HTERT RPE-1 (cell line): ENCODE results near the gene FER.
"Not testable (repeated sequence)": the region's sequence is repeated elsewhere in the genome, so short reads cannot be mapped to it uniquely, and the experiment has no call there.

Experiments used
- in situ Hi-C: fragments of 300-500 bp; cut with MboI; formaldehyde crosslinking; loops from 4 replicates; pipeline ENCODE4 v1.14.3; 2020; ENCODE audit warnings: low sequenced_read_pairs

Gene FER

GRCh38 chr5:108747111-108747773 lies 455 bp upstream of the FER start:
- in situ Hi-C loops = no loop called here

GRCh38 chr5:108748401-108749127 lies 867 bp downstream of the FER start:
- in situ Hi-C loops = no loop called here

DNA sequence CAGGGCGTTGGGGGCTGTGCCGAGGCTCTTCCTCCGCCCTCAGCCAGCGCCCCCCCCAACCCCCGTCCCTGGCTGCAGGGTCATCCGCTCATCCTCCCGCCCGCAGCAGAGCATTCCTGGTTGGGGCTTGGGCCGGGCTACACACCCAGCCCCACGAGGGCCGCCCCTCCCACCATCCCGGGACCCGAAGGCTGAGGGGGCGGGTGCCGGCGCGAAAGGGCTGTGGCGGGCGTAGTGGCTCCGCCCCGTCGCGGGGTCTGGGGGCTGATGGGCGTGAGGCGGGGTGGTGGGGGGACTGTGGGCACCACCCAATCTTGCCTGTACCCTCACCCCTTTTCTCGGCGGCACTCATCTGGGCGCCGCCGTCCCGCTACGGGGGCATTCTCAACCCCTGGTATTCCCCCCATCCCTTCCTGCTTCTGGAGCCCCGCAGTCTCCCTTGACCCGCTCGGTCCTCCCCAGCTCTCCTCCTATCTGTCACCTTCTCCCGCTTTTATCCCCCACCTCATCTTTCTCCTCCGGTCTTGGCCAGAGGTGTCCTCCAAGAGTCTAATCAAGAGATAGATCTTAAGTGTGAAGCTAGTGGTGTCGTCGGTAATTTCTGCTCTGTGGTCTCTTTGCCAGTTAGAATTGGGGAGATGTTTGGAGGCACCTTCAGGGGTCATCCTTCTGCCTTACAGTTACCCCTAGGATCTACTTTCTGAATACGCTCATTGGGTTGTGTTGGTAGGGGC lies 1.6 kb downstream of the FER start:
- in situ Hi-C loops = no loop called here

- in situ Hi-C loops = no loop called here
These were observed 5.6 kb downstream of the FER start for GRCh38 chr5:108753331-108753730.

DNA sequence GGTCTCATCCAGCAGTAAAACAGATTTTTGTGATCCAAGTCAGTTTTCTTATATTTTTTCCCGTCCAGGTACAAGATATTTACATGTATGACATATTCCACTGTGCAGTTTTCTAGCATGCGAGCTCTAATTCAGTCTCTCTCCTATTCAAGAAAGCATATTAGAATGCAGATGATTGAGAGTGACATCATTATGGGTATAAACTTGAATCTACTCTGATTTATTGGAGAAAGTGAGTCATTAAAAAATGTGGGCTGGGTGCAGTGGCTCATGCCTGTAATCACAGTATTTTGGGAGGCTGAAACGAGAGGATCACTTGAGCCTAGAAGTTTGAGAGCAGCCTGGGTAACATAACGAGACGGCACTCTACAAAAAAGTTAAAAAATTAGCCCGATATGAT lies 6.2 kb downstream of the FER start:
- in situ Hi-C loops = no loop called here

DNA sequence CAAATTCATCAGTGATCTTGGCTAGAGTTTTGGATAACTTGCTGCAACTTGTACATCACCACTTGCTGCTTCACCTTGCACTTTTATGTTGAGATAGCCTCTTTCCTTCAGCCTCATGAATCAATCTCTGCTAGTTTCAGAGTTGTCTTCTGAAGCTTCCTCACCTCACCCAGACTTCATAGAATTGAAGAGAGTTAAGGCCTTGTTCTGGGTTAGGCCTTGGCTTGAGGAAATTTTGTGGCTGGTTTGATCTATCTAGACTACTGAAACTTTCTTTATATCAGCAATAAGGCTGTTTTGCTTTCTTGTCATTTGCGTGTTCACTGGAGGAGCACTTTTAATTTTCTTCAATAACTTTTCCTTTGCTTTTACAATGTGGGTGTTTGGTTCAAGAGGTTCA lies 12.8 kb downstream of the FER start:
- in situ Hi-C loops = no loop called here

- in situ Hi-C loops = no loop called here
These were observed 15.0 kb downstream of the FER start for GRCh38 chr5:108762660-108763059.

- in situ Hi-C loops = no loop called here
These were observed 15.7 kb downstream of the FER start for GRCh38 chr5:108763222-108763916.

DNA sequence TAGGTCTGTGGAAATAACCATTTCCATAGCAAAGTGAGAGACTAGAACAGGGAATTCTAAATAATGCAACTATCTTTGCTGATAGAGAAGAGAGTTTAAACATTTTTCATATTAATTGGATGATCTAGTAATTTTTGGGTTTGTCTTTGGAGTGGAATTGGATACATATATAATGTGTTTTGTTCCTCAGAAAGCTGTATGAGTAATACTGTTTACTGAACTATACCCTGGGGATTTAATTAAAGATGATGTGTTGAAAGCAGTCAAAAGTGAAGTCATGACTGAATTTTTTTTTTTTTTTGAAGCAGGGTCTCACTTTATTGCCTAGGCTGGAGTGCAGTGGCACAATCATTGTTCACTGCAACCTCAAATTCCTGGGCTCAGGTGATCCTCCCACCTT lies 17.9 kb downstream of the FER start:
- in situ Hi-C loops = no loop called here

DNA sequence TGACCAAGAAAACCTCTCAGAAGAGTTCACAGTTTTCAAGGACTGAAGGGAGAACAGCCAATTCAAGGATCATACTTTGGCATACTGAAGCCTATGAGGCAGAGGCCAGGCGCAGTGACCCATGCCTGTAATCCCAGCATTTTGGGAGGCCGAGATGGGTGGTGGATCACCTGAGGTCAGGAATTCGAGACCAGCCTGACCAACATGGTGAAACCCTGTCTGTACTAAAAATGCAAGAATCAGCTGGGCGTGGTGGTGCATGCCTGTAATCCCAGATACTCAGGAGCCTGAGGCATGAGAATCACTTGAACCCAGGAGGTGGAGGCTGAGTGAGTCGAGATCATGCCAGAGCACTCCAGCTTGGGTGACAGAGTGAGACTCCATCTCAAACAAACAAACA lies 19.2 kb downstream of the FER start:
- in situ Hi-C loops = not testable (repeated sequence)

DNA sequence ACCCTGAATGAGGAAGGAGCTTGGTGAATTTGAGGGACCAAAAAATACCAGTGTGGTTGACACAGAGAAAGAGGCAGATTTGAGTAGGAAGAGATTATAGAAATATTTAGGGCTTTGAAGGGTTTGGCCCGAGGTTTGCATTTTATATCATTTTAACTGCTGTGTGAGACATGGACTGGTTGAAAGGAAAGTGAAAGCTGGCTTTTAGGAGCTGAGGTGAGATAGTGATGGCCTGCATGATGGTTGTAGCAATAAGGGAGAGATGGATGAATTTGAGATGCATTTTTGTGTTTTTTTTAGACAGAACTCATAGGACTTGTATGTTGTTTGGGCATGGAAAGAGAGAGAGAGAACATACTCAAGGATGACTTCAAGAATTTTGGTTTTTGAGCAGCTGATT lies 21.7 kb downstream of the FER start:
- in situ Hi-C loops = no loop called here

DNA sequence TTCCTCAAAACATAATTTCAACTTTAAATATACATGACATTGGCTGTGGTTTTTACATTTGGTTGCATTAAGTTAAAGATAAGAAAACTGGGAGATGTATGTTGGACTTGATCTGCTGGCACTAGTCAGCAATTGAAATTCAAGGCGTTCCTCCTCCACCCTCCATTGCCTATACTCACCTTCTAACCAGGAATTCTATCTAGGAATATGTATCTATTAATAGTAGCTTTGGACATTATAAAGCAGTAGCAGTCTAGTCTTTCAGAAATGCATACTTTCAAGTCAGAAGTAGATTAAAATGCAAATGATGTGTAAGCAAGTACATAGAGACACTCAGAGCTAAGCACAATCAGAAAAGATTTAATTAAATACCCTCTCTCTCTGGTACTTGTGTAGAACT lies 24.9 kb downstream of the FER start:
- in situ Hi-C loops = no loop called here

DNA sequence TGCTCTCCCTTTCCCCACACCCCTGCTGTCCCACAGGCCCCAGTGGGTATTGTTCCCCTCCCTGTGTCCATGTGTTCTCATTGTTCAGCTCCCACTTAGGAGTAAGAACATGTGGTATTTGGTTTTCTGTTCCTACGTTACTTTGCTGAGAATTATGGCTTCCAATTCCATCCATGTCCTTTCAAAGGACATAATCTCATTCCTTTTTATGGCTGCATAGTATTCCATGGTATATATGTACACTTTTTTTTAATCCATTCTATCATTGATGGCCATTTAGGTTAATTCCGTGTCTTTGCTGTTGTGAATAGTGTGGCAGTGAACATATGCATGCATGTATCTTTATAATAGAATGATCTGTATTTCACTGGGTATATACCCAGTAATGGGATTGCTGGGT lies 25.6 kb downstream of the FER start:
- in situ Hi-C loops = no loop called here

- in situ Hi-C loops = not testable (repeated sequence)
These were observed 26.4 kb downstream of the FER start for GRCh38 chr5:108774079-108774478.

DNA sequence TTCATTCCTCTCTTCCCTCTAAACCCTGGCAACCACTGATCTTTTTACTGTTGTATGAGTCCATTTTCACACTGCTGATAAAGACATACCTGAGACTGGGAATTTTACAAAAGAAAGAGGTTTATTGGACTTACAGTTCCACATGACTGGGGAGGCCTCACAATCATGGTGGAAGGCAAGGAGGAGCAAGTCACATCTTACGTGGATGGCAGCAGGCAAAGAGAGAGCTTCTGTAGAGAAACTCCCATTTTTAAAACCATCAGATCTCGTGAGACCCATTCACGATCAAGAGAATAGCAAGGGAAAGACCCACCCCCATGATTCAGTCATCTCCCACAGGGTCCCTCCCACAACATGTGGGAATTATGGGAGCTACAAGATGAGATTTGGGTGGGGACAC lies 29.9 kb downstream of the FER start:
- in situ Hi-C loops = not testable (repeated sequence)

DNA sequence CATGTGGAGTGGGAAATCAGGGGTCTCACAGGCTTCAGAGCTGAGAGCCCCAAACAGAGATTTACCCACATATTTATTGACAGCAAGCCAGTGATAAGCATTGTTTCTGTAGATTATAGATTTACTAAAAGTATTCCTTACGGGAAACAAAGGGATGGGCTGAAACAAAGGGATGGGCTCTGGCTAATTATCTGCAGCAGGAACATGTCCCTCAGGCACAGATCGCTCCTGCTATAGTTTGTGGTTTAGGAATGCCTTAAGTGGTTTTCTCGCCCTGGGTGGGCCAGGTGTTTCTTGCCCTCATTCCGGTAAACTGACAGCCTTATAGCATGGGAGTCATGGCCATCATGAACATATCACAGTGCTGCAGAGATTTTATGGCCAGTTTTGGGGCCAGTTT lies 36.9 kb downstream of the FER start:
- in situ Hi-C loops = not testable (repeated sequence)

DNA sequence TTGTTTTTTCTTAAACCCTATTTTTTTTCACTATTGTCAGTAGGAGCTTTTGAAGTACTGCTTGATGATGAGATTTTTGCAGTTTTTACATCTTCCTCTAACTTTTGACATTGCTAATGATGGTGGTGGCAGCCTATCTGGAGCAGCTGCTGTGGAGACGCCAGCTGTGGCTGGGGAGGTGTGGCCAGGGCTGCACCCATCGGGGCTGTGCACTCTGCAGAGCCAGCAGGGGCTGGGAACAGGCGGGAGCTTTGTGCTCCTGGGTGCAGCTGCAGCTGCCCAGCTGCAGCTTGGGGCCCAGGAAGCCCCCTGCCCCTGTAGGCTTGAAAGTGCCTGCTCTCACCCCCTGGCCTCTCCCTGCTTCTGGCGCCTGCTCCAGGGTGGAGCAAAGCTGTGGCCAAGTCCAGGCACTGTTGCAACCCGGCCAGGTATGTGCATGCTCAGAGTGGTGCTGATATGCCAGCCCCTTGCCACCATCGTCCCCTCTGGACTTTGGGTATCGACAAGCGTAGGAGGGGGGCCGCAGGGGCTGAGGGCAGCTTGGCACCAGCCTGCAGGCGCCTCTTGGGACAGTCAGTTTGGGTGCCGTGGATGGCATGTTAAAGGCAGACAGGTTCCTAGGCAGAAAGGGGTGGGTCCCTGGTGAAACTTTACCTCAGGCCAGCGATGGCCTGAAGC lies 39.2 kb downstream of the FER start:
- in situ Hi-C loops = no loop called here

DNA sequence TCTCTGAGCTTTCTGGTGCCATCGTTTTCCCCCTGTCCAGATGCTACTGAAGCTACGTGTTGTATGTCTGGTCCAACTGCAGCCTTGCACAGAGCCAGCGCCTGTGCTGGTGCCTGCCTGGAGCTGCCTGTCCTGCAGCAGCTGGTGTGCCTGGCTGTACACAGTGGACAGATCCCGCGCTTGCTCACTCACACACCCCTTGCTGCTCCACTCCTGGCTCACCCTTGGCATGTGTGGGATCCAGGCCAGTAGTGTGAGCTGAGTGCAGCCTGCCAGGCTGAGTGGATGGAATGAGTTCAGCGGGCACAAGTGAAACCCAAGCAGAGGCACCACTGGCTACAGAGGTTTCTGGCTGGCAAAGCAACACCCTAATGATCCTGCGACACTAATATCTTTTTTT lies 40.4 kb downstream of the FER start:
- in situ Hi-C loops = no loop called here

GRCh38 chr5:108793207-108793606 lies 45.5 kb downstream of the FER start:
- in situ Hi-C loops = no loop called here

DNA sequence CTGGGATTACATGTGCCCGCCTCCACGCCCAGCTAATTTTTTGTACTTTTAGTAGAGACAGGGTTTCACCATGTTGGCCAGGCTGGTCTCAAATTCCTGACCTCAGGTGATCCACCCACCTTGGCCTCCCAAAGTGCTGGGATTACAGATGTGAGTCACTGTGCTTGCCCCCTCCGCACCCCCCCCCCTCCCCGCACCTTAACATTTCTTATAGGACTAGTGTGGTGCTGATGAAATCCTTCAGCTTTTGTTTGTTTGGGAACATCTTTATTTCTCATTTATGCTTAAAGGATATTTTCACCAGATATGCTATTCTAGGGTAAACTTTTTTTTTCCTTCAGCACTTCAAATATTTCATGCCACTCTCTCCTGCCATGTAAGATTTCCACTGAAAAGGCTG lies 46.7 kb downstream of the FER start:
- in situ Hi-C loops = not testable (repeated sequence)

DNA sequence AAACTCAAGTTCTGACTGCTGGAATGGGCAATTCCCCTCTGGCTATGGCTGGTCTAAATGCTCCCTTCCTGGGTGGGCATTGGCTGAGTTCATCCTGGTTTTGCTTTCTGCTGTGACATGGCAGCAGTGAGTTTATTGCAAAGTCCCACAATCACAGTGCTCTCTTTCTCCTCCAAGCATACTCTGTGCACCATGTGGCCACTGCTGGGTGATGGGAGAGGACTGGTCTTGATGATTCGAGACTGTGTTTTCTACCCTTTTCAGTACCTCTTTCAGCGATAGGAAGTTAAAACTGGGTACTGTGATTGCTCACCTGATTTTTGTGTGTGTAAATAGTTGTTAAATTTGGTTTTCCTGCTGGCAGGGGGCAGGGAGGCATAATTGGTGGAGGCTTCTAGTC lies 49.7 kb downstream of the FER start:
- in situ Hi-C loops = no loop called here
